ENCODE measurements around the gene TMEM235. TPM values are rescaled to one million over a fixed set of nuclear protein-coding genes. Genes with fewer than 3 reads are reported as not detected.
A peak's percentile ranks its signal among the peaks of the same experiment; 100 is the strongest.

Gene TMEM235
- total and polyA plus RNA-seq, 9 of the 15 experiments (the other 6 are each of a cell fraction or from before 2014, with no cell fraction given): not detected

DNA sequence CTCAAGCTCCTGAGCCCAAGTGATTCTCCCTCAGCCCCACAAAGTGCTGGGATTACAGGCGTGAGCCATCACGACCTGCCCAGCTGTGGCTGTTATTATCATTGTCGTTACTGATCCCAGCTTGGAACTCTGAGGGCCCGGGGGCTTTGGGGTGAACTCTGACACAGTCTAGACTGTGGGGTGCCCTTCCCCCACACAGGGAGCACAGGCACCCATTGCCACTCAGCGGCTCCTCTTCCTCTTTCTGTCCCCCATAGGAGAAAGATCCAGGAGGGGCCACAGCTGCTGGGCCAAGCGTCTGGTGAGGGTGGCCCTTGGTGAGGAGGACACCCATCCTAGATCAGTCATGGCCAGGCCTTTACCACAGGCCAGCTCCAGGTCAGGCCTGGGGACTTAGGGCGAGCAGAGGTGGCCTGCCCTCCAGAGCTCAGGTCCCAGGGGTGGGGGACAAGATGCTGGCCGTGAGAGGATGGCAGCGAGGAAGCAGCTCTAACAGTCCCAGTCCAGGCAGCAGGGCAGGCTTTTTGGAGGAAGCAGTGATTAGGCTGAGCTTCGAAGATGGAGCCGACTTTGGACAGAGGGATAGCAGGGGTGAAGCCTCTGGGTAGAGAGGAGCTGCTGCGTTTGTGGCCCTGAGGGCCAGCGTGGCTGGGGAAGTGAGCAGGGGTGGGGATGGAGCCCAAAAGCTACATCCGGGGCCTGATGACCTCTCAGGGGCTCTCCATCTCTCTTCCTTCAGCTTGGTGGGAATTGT lies 24.7 kb downstream of the TMEM235 start (continued):
- TF ChIP-seq KDM5B (IDR thresholded peaks at IDR 0.05; ENCODE audit: insufficient replicate concordance, low read depth, low read length): no peak
- no peak for TF ChIP-seq NR2C2 (CRISPR knock-in tag; IDR thresholded peaks at IDR 0.05)
- TF ChIP-seq NR2C2 (tag; IDR thresholded peaks at IDR 0.05): peak; percentile 29; the same call in 1 of the 2 replicates
- TF ChIP-seq NFRKB (IDR thresholded peaks at IDR 0.05; ENCODE audit: low read depth): peak; percentile 39; the same call in 1 of the 2 replicates
- TF ChIP-seq CHCHD3 (CRISPR knock-in tag; IDR thresholded peaks at IDR 0.05): no peak
- no peak for TF ChIP-seq BRCA1 (IDR thresholded peaks at IDR 0.05)
- no peak for TF ChIP-seq BRCA1 (CRISPR knock-in tag; IDR thresholded peaks at IDR 0.05)
- TF ChIP-seq RBM25 (IDR thresholded peaks at IDR 0.05; ENCODE audit: low read depth, low read length, severe bottlenecking): no peak
- TF ChIP-seq, protein P1, sequence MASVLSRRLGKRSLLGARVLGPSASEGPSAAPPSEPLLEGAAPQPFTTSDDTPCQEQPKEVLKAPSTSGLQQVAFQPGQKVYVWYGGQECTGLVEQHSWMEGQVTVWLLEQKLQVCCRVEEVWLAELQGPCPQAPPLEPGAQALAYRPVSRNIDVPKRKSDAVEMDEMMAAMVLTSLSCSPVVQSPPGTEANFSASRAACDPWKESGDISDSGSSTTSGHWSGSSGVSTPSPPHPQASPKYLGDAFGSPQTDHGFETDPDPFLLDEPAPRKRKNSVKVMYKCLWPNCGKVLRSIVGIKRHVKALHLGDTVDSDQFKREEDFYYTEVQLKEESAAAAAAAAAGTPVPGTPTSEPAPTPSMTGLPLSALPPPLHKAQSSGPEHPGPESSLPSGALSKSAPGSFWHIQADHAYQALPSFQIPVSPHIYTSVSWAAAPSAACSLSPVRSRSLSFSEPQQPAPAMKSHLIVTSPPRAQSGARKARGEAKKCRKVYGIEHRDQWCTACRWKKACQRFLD (CRISPR knock-in tag; IDR thresholded peaks at IDR 0.05): peak; percentile 21; the same call in 1 of the 2 replicates
- 0 out of 2 replicates have a peak, but pooled peaks have one; percentile 30 for TF ChIP-seq ZNF143 (CRISPR knock-in tag; IDR thresholded peaks at IDR 0.05)
- peak; percentile 16; the same call in 1 of the 2 replicates for TF ChIP-seq MECOM (CRISPR knock-in tag; IDR thresholded peaks at IDR 0.05)
- TF ChIP-seq RBM22 (IDR thresholded peaks at IDR 0.05; ENCODE audit: low read depth, low read length, poor library complexity, severe bottlenecking): no peak
- TF ChIP-seq, protein P2, sequence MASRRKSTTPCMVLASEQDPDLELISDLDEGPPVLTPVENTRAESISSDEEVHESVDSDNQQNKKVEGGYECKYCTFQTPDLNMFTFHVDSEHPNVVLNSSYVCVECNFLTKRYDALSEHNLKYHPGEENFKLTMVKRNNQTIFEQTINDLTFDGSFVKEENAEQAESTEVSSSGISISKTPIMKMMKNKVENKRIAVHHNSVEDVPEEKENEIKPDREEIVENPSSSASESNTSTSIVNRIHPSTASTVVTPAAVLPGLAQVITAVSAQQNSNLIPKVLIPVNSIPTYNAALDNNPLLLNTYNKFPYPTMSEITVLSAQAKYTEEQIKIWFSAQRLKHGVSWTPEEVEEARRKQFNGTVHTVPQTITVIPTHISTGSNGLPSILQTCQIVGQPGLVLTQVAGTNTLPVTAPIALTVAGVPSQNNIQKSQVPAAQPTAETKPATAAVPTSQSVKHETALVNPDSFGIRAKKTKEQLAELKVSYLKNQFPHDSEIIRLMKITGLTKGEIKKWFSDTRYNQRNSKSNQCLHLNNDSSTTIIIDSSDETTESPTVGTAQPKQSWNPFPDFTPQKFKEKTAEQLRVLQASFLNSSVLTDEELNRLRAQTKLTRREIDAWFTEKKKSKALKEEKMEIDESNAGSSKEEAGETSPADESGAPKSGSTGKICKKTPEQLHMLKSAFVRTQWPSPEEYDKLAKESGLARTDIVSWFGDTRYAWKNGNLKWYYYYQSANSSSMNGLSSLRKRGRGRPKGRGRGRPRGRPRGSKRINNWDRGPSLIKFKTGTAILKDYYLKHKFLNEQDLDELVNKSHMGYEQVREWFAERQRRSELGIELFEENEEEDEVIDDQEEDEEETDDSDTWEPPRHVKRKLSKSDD (conservative IDR thresholded peaks at IDR 0.05; ENCODE audit: low read length): no peak
- no peak for TF ChIP-seq ZNF232 (CRISPR knock-in tag; IDR thresholded peaks at IDR 0.05)
- no peak for TF ChIP-seq FOXJ3 (CRISPR knock-in tag; IDR thresholded peaks at IDR 0.05)
- TF ChIP-seq, protein P3, sequence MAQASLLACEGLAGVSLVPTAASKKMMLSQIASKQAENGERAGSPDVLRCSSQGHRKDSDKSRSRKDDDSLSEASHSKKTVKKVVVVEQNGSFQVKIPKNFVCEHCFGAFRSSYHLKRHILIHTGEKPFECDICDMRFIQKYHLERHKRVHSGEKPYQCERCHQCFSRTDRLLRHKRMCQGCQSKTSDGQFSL (CRISPR knock-in tag; IDR thresholded peaks at IDR 0.05): no peak
- TF ChIP-seq, protein P3 (tag; IDR thresholded peaks at IDR 0.05): no peak
- TF ChIP-seq, protein P4, sequence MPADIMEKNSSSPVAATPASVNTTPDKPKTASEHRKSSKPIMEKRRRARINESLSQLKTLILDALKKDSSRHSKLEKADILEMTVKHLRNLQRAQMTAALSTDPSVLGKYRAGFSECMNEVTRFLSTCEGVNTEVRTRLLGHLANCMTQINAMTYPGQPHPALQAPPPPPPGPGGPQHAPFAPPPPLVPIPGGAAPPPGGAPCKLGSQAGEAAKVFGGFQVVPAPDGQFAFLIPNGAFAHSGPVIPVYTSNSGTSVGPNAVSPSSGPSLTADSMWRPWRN (IDR thresholded peaks at IDR 0.05; ENCODE audit: low read depth): no peak
- TF ChIP-seq BCOR (IDR thresholded peaks at IDR 0.05): no peak
- TF ChIP-seq FOXP1 (CRISPR knock-in tag; IDR thresholded peaks at IDR 0.05): no peak
- TF ChIP-seq, protein P5, sequence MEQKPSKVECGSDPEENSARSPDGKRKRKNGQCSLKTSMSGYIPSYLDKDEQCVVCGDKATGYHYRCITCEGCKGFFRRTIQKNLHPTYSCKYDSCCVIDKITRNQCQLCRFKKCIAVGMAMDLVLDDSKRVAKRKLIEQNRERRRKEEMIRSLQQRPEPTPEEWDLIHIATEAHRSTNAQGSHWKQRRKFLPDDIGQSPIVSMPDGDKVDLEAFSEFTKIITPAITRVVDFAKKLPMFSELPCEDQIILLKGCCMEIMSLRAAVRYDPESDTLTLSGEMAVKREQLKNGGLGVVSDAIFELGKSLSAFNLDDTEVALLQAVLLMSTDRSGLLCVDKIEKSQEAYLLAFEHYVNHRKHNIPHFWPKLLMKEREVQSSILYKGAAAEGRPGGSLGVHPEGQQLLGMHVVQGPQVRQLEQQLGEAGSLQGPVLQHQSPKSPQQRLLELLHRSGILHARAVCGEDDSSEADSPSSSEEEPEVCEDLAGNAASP (IDR thresholded peaks at IDR 0.05): no peak
- no peak for TF ChIP-seq TBL1XR1 (IDR thresholded peaks at IDR 0.05; ENCODE audit: low read length in 2 of 2)
- TF ChIP-seq ZNF717 (CRISPR knock-in tag; IDR thresholded peaks at IDR 0.05): no peak
